ENCODE measurements around the gene MELK. TPM values are rescaled to one million over a fixed set of nuclear protein-coding genes. Genes with fewer than 3 reads are reported as not detected.

Gene MELK
- total and polyA plus RNA-seq, 12 donors, result 0.12 to 11.4 (median 0.75) TPM

GRCh38 chr9:36686471-36686870, 113.8 kb downstream of the MELK start:
- Histone ChIP-seq H3K27ac (no peak overlapping the region), H3K27me3 (peaks cover 3% of the 10 kb centered on the region), H3K36me3 (replicated peaks in 1 of 2) (no peaks in the 10 kb centered on the region), H3K9me3 (replicated peaks in 1 of 3) (peaks cover 0 to 10% (median 0%) of the 10 kb centered on the region in 3 donors), H3K4me1 (replicated peaks in 1 of 2) (no peaks in the 10 kb centered on the region), H3K4me3 (no peak overlapping the region)
- WGBS, 4 donors, result 76 to 87% (median 81%) methylated on average over 3 of the region's 3 CpGs
- no peak for TF ChIP-seq CTCF (IDR thresholded peaks at IDR 0.05)
- TF ChIP-seq POLR2A (IDR thresholded peaks at IDR 0.05), result no peak
- no peak for DNase-seq
- intact Hi-C loops (cut with DNase I), result no loop called here

GRCh38 chr9:36690412-36691168, 117.9 kb downstream of the MELK start:
- Histone ChIP-seq H3K4me1 (replicated peaks in 1 of 2) (no peaks in the 10 kb centered on the region), H3K27me3 (peaks cover 3% of the 10 kb centered on the region), H3K36me3 (replicated peaks in 1 of 2) (no peaks in the 10 kb centered on the region), H3K4me3 (no peak overlapping the region), H3K27ac (no peak overlapping the region), H3K9me3 (replicated peaks in 1 of 3) (no peaks in the 10 kb centered on the region)
- DNase-seq, result no peak
- WGBS, 4 donors, result 79 to 90% (median 85%) methylated on average over 1 of the region's 1 CpG
- intact Hi-C loops (cut with DNase I), result loop anchor here in 1 of 2 donors (10.0 kb wide), 1 partner anchor 64 kb away; no protein-coding TSS in a partner anchor
- TF ChIP-seq CTCF (IDR thresholded peaks at IDR 0.05), result no peak
- no peak for TF ChIP-seq POLR2A (IDR thresholded peaks at IDR 0.05)

GRCh38 chr9:36691671-36692070, 119.0 kb downstream of the MELK start:
- H3K4me1 ChIP-seq (replicated peaks in 1 of 2), result no peaks in the 10 kb centered on the region
- no peaks in the 10 kb centered on the region for H3K36me3 ChIP-seq (replicated peaks in 1 of 2)
- no peaks in the 10 kb centered on the region for H3K9me3 ChIP-seq (replicated peaks in 1 of 3)
- H3K27ac ChIP-seq, result no peak overlapping the region
- TF ChIP-seq POLR2A (IDR thresholded peaks at IDR 0.05) (no peak), CTCF (IDR thresholded peaks at IDR 0.05) (no peak)
- peaks cover 3% of the 10 kb centered on the region for H3K27me3 ChIP-seq
- intact Hi-C loops (cut with DNase I), result loop anchor here in 1 of 2 donors (10.0 kb wide), 1 partner anchor 63 kb away; no protein-coding TSS in a partner anchor
- DNase-seq, result no peak
- no peak overlapping the region for H3K4me3 ChIP-seq

- WGBS, 4 donors, result 57 to 79% (median 70%) methylated on average over 2 to 3 of the region's 3 CpGs
- Histone ChIP-seq H3K27me3 (no peaks in the 10 kb centered on the region), H3K9me3 (replicated peaks in 1 of 3) (peaks cover 0 to 7% (median 0%) of the 10 kb centered on the region in 3 donors), H3K36me3 (replicated peaks in 1 of 2) (no peaks in the 10 kb centered on the region), H3K27ac (no peak overlapping the region), H3K4me1 (replicated peaks in 1 of 2) (no peaks in the 10 kb centered on the region), H3K4me3 (no peak overlapping the region)
- no peak for DNase-seq
- TF ChIP-seq POLR2A (IDR thresholded peaks at IDR 0.05) (no peak), CTCF (IDR thresholded peaks at IDR 0.05) (no peak)
- intact Hi-C loops (cut with DNase I), result loop anchor here in 1 of 2 donors (10.0 kb wide), 1 partner anchor 56 kb away; no protein-coding TSS in a partner anchor
Measured at GRCh38 chr9:36698984-36699383, 126.3 kb downstream of the MELK start.
